Kasumi-1 (cell line): ENCODE results near the gene TBC1D3I.
A peak's percentile ranks its signal among the peaks of the same experiment; 100 is the strongest.
"Not testable (repeated sequence)": the region's sequence is repeated elsewhere in the genome, so short reads cannot be mapped to it uniquely, and the experiment has no call there.

ENCODE experiments used
- DNase-seq, 2 experiments: peaks; one replicate each; lab custom pipeline; 2025; lab: John Stamatoyannopoulos, UW

TBC1D3I gene

DNA sequence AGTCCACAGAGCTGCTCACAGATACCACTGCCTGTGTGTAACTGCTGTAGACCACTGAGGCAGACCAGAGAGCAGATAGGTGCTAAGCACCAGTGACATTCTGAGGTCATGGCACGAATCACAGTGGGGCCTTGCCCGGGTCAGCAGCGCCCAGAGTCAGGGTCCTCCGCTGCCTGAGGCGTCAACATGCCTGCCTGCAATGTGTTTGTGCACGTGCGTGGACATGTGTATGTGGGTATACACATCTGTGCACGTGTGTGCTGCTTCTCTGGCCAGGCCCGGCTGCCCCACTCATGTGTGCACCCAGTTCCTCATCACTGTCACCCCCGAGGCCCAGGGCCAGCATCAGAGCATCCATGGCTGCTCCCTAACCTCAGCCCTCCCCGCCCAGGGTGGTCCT, at the start of gene TBC1D3I:
TBC1D3I (minus strand) TSS at position 101 of the 400 bp plus-strand sequence. CDS start 1,585 bp downstream, outside the sequence.
- DNase-seq: not testable (repeated sequence)

DNA sequence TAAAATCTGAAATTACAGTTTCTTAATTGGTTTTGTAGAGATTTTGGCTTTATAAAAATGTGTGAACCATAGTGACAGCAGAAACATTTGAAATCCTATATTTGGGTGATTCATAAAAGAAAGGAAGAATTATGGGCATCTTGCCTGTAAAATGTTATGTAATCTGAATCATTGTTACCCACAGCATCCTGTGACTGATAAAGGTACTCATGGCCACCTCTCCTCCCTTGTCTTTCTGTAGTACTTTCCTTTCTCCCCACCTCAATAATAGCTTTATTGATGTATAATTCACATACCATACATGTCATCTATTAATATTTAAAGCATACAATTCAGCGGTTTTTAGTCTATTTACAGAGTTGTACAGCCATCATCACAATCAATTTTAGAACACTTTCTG, 30.8 kb upstream of the TBC1D3I start:
- not testable (repeated sequence) for DNase-seq

DNA sequence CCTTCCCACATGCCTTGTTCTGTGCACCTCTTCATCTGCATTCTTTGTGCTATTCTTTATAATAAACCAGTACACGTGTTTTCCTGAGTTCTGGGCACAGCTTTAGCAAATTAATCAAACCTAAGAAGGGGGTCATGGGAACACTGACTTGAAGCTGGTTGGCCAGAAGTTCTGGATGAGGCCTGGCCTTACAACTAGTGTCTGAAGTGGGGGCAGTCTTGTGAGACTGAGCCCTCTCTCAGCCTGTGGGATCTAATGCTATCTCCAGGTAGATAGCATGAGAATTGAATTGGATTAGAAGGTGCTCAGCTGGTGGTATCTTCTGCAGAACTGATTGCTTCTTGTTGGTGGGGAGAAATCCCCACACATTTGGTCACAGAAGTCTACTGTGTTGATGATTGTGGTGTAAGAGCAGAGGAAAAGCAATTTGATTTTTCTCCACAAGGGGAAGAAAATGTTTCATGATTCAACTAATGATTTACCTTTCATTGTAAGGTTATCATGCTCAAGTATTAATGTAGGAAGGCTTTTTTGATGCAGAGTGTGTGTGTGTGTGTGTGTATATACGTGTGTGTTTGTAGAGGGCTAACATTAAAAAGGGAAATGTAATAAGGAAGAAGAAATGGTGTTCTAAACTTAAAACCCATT, 25.7 kb upstream of the TBC1D3I start:
- DNase-seq: not testable (repeated sequence)

DNA sequence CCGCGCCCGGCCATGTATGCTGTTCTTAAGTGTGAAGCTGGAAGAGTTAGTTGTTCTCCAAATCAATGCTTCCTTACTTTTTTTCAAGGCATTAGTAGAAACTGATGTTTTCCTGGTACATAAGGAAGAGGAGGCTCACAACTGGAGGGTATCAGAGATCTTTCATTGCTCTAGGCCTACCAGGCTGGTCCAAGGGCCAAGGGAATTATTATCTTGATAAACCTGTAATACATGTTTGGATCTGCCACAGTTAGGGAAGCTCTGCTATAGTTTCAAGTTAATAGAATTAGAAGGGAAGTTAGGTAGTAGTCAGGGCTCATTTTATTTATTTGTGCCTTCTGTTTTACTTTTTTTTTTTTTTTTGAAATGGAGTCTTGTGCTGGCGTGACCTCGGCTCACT, 19.8 kb upstream of the TBC1D3I start:
- DNase-seq: not testable (repeated sequence)

DNA sequence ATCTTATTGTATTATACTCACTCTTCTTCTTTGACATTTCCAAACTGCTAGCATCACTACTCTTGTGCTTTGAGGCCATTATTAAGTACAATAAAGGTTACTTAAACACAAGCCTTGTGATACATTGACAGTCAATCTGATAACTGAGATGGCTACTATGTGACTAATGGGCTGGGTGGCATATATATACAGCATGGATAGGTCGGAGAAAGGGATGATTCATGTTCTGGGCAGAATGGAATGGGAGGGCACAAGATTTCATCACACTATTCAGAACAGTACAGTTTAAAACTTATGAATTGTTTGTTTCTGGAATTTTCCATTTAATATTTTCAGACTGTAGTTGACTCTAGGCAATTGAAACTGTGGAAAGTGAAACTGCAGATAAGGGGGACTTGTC, 18.9 kb upstream of the TBC1D3I start:
- not testable (repeated sequence) for DNase-seq

DNA sequence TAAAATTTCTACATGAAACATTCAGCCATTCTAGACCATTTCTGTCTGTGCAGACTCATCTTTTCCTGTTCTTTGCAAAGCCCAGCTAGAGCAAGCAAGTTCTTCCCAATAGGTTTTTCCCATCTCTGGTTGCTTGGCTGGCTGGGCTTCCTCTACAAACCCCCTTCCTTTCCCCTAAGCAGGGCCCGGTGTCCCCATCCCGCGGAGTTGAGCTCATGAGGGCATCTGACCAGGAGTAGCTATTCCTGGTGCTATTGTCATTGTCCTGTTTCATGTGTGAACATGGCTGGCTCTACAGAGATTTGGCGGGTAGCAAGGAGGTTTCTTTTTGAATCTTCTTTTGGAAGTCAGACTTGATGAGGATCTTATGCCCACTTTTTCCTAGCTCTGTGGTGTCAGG, 22.3 kb downstream of the TBC1D3I start:
- not testable (repeated sequence) for DNase-seq

DNA sequence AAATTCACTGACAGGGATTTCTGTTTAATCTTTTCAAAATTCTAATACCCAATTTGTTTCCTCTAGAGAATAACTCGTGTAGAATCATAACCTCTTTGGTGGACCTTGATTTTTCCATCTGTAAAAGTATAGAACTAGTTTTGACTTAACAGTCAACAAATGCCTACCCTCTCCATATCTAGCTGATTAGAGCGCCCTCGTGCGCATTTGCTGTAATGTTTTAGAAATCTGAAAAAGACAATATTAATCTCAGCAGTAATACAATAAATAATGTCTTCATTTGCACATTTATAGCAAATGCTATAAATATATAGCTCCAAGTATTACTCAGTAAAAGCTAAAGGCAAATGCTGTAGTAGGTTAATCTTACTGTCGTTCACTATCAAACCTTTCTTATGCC, 34.7 kb downstream of the TBC1D3I start:
- DNase-seq: not testable (repeated sequence)

DNA sequence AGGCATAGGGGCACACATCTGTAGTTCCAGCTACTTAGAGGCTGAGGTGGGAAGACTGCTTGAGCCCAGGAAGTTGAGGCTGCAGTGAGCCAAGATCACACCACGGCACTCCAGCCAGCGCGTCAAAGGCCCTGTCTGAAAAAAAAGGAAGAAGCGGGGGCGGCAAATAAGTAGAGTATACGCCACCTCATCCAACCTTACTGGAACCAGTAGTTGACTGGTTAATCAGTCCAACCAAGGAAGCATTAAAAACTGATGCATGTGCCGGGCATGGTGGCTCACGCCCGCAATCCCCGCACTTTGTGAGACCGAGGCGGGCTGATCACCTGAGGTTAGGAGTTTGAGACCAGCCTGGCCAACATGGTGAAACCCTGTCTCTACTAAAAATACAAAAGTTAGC, 41.4 kb downstream of the TBC1D3I start:
- DNase-seq: not testable (repeated sequence)

DNA sequence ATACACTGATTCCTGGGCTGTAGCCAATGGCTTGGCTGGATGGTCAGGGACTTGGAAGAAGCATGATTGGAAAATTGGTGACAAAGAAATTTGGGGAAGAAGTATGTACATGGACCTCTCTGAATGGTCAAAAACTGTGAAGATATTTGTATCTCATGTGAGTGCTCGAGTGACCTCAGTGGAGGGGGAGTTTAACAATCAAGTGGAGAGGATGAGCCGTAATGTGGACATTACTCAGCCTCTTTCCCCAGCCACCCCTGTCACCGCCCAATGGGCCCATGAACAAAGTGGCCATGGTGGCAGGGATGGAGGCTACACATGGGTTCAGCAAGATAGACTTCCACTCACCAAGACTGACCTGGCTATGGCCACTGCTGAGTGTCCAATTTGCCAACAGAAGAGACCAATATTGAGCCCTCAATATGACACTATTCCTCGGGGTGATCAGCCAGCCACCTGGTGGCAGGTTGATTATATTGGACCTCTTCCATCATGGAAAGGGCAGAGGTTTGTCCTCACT, 42.7 kb downstream of the TBC1D3I start:
- DNase-seq: not testable (repeated sequence)

DNA sequence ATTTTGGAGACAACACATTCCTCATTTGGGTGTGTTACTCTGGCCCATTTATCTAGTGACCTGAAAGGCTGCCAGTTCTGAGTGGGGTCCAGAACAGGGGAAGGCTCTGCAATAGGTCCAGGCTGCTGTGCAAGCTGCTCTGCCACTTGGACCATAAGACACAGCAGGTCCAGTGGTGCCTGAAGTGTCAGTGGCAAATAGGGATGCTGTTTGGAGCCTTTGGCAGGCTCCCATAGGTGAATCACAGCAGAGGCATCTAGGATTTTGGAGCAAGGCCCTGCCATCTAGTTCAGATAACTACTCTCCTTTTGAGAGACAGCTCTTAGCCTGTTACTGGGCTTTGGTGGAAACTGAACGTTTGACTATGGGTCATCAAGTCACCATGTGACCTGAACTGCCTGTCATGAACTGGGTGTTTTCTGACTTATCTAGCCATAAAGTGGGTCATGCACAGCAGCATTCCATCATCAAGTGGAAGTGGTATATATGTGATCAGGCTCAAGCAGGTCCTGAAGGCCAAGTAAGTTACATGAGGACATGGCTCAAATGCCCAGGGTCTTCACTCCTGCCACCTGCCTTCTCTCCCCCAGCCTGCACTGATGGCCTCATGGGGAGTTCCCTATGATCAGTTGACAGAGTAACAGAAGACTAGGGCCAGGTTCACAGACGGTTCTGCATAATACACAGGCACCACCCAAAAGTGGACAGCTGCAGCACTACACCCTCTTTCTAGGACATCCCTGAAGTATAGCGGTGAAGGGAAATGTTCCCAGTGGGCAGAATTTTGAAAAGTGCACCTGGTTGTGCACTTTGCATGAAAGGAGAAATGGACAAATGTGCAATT, 43.4 kb downstream of the TBC1D3I start:
- not testable (repeated sequence) for DNase-seq

DNA sequence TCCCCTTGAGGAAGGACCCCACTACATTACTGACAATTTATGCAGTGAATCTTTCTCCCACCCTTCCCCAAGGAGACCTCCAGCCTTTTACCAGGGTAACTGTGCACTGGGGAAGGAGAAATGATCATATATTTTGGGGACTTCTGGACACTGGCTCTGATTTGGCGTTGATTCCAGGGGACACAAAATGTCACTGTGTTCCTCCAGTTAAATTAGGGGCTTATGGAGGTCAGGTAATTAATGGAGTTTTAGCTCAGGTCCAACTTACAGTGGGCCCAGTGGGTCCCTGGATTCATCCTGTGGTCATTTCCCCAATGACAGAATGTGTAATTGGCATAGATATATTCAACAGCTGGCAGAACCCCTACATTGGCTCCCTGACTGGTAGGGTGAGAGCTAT, 44.8 kb downstream of the TBC1D3I start:
- not testable (repeated sequence) for DNase-seq

DNA sequence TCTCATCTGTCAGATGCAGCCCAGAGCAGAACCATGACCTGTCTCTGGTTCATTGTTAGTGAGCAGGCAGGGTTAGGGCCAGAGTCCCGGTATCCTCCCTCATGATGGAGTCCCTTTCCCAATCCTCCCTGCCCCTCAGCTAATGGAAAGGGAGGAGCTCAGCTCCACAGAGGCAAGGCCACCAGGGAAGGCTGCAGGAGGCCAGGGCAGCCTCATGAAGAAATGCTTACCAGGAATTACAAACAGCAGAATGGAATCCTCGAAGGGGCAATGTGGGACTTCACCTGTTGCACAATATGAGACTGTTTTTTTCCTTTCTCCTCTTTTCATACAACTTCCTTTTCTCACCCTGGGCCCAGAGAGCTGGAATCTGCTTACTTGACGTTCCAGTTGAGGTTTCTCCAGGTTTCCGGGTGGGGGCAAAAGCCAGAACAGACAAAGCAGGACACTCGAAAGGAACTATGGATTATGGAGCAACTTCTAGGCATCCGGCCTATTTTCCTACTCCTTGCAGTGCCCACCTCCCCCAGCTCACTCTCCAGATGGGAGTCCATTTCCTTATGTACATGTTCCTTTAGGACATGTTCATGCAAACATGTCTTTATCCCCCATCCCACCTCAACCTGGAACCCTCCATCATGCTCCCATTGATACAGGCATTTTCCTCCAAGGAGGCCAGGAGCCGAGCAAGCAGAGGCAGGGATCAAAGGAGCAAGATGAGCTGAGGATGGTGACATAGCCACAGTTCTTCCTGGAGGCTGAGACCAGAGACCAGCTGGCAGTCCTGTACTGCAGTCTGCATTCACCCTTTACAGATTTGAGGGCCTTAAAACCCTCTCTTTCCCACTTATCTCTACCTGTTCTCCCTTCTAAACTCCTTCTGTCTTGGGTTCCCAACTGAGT, 48.7 kb downstream of the TBC1D3I start:
- not testable (repeated sequence) for DNase-seq

DNA sequence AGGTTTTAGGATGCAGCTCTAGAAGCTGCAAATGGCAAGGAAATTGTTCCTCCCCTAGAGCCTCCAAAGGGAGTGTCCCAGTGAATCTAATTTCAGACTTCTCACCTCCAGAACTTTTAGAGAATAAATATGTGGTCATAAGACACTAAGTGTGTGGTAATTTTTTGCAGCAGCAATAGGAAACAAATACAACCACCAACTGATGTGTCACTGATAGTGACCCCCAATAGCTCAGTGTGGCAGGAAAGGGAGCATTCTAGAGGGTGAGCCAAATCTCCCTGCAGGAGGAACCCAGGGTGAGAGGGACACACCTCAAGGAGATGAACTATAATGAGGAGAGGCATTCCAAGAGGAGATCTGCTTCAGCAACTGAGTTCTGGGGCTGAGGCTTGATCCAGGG, 49.5 kb downstream of the TBC1D3I start:
- peak in 1 of 2 experiments; percentile 28 for DNase-seq

DNA sequence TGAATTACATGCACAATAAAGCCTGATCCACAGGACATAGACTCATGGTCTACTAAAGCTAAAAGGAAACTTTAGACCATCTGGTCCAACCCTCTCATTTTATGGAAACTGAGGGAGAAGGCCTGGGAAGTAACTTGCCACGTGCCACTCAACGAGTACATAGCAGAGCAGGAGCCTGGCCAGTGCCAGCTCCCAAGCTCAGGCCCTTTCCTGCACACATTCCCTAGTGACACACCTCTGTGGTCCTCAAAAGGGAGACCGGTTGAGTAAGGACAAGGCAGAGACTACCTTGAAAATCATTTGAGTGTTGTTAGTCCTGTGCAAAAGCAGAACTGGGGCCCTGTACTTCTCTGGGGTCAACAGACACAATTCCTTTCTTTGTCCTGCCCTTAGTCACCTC, 50.7 kb downstream of the TBC1D3I start:
- DNase-seq: no peak

DNA sequence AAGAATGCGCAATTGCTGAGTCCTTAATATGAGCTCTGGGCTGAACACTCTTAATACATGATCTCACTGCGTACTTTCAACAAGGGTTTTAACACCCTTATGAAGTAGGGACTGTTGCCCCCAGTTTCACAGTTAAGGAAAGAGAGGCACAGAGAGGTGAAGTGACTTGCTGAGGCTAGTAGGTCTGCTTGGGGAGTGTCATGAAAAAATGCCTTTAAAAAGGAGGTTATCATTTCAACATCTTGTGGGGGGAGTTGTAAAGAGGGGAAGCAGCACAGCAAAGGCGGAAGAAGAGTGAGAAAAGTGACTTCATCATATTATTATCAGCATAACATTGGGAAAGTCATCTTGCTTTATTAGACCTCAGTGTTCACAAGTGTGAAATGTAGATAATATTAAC, 51.4 kb downstream of the TBC1D3I start:
- peak; percentile 32 to 49 for DNase-seq

DNA sequence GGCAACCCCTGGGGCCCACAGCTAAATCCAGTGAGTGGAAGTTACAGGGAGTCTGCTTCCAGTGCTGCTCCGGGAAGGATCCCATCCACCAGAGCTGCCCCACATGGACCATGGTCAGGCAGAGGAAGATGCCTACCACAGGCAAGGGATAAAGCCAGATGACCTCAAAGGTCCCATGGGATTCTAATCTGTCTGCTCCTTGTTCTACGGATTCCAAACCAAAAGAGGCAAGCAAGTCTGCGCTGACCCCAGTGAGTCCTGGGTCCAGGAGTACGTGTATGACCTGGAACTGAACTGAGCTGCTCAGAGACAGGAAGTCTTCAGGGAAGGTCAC, 52.1 kb downstream of the TBC1D3I start:
- no peak for DNase-seq

DNA sequence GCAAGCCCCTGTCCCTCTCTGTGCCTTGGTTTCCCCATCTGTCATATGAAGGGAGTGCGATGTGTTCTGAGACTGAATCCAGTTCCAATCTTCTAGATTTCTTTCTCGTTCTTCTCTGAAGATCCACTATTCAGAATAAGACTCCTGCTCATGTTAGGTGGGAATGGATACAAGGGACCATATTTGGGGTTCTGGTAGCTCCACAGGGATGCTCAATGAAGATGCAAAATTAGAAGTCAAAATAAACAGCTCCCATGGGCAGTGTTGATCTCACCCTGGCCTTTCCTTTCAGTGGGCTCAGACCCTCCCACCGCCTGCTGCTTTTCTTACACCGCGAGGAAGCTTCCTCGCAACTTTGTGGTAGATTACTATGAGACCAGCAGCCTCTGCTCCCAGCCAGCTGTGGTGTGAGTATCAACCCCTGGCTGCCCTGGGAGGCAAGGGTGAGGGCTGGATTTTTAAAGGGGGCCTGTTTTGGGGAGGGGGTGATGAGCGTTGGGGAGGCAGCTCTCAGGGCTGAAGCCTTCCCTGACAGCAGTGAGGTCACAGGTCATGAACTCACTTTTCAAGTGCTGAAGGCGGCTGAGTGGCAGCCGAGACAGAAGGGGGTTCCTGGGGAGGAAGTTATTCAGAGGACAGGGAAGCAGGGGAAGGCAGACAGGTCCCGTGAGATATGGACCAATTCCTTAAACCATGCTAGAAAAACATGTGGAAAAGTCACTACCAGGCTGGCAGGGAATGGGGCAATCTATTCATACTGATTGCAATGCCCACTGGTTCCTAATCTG, 52.7 kb downstream of the TBC1D3I start:
- DNase-seq: peak in 1 of 2 experiments; percentile 25

DNA sequence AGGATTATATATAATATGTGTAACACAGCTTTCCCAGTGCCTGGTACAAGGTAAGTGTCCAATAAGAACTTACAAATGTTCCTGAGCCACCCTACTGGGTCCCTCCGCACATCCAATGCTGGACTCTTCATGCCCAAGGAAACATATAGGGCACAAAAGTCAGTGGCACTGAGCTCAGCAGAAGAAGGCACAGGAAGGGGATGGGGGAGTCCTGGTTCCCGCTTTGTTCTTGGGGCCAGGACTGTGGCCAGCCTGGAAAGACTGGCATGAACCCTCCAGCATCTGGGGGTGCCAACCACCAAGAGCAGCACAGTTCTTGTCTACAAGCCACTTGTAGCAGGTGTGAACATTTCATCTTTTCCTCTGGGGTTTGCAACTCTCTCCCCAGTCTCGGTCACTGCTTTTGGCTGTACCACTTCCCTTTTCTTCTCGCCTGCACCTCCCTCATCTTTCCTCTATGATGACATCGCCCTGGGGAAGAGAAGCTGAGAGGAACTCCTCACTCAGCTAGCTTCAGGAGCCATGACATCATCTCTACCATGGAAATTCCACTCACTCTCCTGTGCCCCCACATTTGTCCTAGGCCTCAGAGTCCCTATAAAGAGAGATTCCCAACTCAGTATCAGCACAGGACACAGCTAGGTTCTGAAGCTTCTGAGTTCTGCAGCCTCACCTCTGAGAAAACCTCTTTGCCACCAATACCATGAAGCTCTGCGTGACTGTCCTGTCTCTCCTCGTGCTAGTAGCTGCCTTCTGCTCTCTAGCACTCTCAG, 53.7 kb downstream of the TBC1D3I start, which contains the start of gene CCL4L2:
CCL4L2 (plus strand) TSS at position 625 of the 773 bp plus-strand sequence.
- peak; percentile 96 to 97 for DNase-seq

DNA sequence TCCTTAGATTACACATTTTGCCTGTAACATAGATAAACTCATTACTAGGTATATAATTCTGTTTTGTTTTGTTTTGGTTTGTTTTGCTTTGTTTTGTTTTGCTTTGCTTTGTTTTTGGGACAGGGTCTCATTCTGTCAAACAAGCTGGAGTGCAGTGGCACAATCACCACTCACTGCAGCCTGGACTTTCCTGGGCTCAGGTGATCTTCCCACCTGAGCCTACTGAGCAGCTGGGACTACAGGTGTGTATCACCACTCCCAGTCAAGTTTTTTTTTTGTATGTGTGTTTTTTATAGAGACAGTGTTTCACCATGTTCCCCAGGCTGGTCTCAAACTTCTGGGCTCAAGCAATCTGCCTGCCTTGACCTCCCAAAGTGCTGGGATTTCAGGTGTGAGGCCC, 54.8 kb downstream of the TBC1D3I start:
- DNase-seq: no peak

DNA sequence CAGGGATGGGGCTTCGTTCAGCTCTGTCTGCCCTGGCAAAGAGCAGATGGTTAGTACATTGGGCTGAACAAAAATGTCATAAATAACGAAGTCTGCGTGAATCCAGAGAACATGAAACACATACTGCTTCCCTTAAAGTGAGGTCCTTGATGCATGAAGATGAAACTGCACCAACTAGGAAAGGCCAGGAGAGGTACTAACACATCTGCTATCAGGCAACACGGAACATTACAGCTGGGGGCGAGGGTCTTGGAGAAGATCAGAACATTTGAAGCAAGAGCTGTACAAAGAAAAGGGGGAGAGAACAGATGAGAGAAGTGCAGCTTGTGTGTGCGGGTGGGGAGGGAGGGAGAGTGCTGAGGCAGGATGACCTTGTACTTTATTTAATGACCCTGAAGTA, 57.0 kb downstream of the TBC1D3I start:
- not testable (repeated sequence) for DNase-seq
